Nephron (organoid): ENCODE data around the gene GEMIN2.

Source experiments
- H3K27ac Mint-ChIP-seq, 3 experiments: 2 replicates each; pipeline ENCODE4 v1.8.0; 2020; ENCODE audit warnings: mixed read lengths in 3 of 3, mild to moderate bottlenecking in 2 of 3, moderate library complexity in 1 of 3
- H3K27me3 Mint-ChIP-seq: 2 replicates; pipeline ENCODE4 v1.8.0; 2021; ENCODE audit warnings: low read depth, mild to moderate bottlenecking, moderate library complexity, mixed read lengths
- H3K36me3 Mint-ChIP-seq: 2 replicates; pipeline ENCODE4 v1.8.0; 2020; ENCODE audit warnings: low read depth, mixed read lengths
- H3K4me1 Mint-ChIP-seq: 2 replicates; pipeline ENCODE4 v1.8.0; 2020; ENCODE audit warnings: mixed read lengths
- H3K4me3 Mint-ChIP-seq, 3 experiments: 2 replicates each; pipeline ENCODE4 v1.8.0; 2020; ENCODE audit warnings: mild to moderate bottlenecking in 3 of 3, mixed read lengths in 3 of 3, moderate library complexity in 2 of 3
- H3K9me3 Mint-ChIP-seq: 2 replicates; pipeline ENCODE4 v1.8.0; 2020; ENCODE audit warnings: mixed read lengths
- TF ChIP-seq, protein P1 (sequence below), 3 experiments: fragments of 200-600 bp; sonication (generic); IDR thresholded peaks; one replicate each; pipeline ENCODE4 v1.5.0; 2021; ENCODE audit warnings: antibody characterized with exemption in 3 of 3; ENCODE audit not compliant: unreplicated experiment in 3 of 3

The GEMIN2 gene

DNA sequence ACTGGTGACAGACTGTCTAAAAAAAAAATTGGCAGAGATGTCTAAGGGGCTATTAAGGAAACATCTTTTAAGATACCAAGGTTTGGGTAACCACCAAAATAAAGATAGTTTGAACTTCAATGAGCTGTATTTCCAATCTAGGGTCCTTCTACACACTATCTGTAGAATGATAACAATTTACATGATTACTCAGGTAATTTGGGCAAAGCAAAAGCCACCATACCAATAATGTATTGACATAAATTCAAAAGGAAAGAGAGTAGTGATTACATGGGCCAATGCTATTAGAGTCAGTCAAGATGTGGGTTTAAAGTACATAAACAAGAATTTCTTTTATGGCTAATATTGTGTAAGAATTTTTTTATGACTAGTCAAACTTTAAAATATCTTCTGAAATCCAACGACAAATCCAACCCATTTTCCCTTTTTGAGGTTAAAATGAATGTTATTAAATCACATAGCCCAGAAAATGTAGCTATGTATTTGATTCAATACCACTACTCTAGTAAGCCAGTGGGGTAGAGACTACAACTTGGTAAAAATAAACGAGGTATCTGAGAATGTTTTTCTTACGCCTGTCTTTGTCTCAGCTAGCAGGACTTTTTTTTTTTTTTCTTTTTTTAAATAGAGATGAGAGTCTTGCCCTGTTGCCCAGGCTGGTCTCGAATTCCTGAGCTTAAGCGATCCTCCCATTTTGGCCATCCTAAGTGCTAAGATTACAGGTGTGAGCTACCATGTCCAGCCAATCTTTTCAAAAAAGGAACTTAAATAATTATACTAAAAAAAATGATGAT is 71.3 kb downstream of the GEMIN2 start:
- TF ChIP-seq, protein P1, sequence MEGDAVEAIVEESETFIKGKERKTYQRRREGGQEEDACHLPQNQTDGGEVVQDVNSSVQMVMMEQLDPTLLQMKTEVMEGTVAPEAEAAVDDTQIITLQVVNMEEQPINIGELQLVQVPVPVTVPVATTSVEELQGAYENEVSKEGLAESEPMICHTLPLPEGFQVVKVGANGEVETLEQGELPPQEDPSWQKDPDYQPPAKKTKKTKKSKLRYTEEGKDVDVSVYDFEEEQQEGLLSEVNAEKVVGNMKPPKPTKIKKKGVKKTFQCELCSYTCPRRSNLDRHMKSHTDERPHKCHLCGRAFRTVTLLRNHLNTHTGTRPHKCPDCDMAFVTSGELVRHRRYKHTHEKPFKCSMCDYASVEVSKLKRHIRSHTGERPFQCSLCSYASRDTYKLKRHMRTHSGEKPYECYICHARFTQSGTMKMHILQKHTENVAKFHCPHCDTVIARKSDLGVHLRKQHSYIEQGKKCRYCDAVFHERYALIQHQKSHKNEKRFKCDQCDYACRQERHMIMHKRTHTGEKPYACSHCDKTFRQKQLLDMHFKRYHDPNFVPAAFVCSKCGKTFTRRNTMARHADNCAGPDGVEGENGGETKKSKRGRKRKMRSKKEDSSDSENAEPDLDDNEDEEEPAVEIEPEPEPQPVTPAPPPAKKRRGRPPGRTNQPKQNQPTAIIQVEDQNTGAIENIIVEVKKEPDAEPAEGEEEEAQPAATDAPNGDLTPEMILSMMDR (IDR thresholded peaks at IDR 0.05; ENCODE audit: unreplicated experiment in 3 of 3), result no peak
- H3K4me3 Mint-ChIP-seq, result no peak overlapping the region
- H3K27ac Mint-ChIP-seq, result no peak overlapping the region
- no peaks in the 10 kb centered on the region for H3K27me3 Mint-ChIP-seq
- H3K9me3 Mint-ChIP-seq, result no peaks in the 10 kb centered on the region
- peaks cover 31% of the 10 kb centered on the region for H3K36me3 Mint-ChIP-seq
- H3K4me1 Mint-ChIP-seq, result no peaks in the 10 kb centered on the region
